Body of pancreas (tissue), 4 donors: ENCODE results near the gene JADE3. TPM values are rescaled to one million over a fixed set of nuclear protein-coding genes. Genes with fewer than 3 reads are reported as not detected.
A peak's percentile ranks its signal among the peaks of the same experiment; 100 is the strongest.

Experiments used
- ATAC-seq: fragments of 150-250 bp; one replicate; pipeline ENCODE4 v1.9.1; 2016
- DNase-seq, 4 donors: peaks; one replicate each; pipeline ENCODE4 v3.0.0-alpha.2; 2019
- H3K27ac ChIP-seq, 4 donors: fragments of 200-600 bp; sonication (generic); 1 replicate in 3 of 4; 2 replicates in 1 of 4; pipeline versions ENCODE4 v1.5.1 to v1.6.1; 2016 to 2019; ENCODE audit warnings: mild to moderate bottlenecking in 1 of 4, mixed read lengths in 1 of 4, moderate library complexity in 1 of 4
- H3K27me3 ChIP-seq, 2 donors: fragments of 200-600 bp; sonication (generic); one replicate each; pipeline ENCODE4 v1.6.0; 2016; ENCODE audit warnings: mild to moderate bottlenecking in 1 of 2
- H3K36me3 ChIP-seq, 2 donors: fragments of 200-600 bp; sonication (generic); replicated peaks in 1 of 2; 2 replicates each; pipeline ENCODE4 v1.5.1; 2016; ENCODE audit warnings: low read depth in 2 of 2; ENCODE audit not compliant: insufficient read depth in 1 of 2
- H3K4me1 ChIP-seq: fragments of 200-600 bp; sonication (generic); one replicate; pipeline ENCODE4 v1.6.0; 2016
- H3K4me3 ChIP-seq, 2 donors: fragments of 200-600 bp; sonication (generic); 1 replicate in 1 of 2; 2 replicates in 1 of 2; pipeline ENCODE4 v1.5.1; 2016 to 2019
- H3K9me3 ChIP-seq, 3 donors: fragments of 200-600 bp; sonication (generic); 1 replicate in 2 of 3; 2 replicates in 1 of 3; pipeline ENCODE4 v1.5.1; 2016
- POLR2A ChIP-seq, 3 donors: fragments of 450-650 bp; IDR thresholded peaks; one replicate each; pipeline ENCODE4 v1.6.1; 2016; ENCODE audit warnings: antibody characterized with exemption in 3 of 3, mild to moderate bottlenecking in 2 of 3
- WGBS, 2 donors: methylation state at CpG; one replicate each; pipeline ENCODE4 v1.1.5; 2017; 5-methylcytosine and 5-hydroxymethylcytosine counted together
- intact Hi-C: fragments of 100-400 bp; cut with DNase I; formaldehyde crosslinking; loops from one replicate; pipeline ENCODE4 v1.15.1; 2023
- total RNA-seq, 2 donors: library from RNA; depleted of rRNA; stranded (reverse); fragments of >200 nt; gene quantifications; one replicate each; pipeline ENCODE4 v1.1.0, GENCODE V29; 2016
- TF ChIP-seq, protein P1 (sequence below), 7 experiments: fragments of 450-650 bp in 4 of 7; fragments of 200-600 bp in 3 of 7; sonication (generic) in 3 of 7; IDR thresholded peaks; one replicate each; pipeline ENCODE4 v1.5.1; 2016 to 2019; ENCODE audit warnings: antibody characterized with exemption in 7 of 7

JADE3 gene
- total RNA-seq, 2 donors from 2014 or later = 2.3 to 9.3 TPM

GRCh38 chrX:47012131-47012530 lies 99.9 kb downstream of the JADE3 start:
- no peak for DNase-seq

GRCh38 chrX:47026198-47026597 lies 114.0 kb downstream of the JADE3 start:
- no peak for TF ChIP-seq POLR2A (IDR thresholded peaks at IDR 0.05)
- TF ChIP-seq, protein P1, sequence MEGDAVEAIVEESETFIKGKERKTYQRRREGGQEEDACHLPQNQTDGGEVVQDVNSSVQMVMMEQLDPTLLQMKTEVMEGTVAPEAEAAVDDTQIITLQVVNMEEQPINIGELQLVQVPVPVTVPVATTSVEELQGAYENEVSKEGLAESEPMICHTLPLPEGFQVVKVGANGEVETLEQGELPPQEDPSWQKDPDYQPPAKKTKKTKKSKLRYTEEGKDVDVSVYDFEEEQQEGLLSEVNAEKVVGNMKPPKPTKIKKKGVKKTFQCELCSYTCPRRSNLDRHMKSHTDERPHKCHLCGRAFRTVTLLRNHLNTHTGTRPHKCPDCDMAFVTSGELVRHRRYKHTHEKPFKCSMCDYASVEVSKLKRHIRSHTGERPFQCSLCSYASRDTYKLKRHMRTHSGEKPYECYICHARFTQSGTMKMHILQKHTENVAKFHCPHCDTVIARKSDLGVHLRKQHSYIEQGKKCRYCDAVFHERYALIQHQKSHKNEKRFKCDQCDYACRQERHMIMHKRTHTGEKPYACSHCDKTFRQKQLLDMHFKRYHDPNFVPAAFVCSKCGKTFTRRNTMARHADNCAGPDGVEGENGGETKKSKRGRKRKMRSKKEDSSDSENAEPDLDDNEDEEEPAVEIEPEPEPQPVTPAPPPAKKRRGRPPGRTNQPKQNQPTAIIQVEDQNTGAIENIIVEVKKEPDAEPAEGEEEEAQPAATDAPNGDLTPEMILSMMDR (IDR thresholded peaks at IDR 0.05) = no peak
- ATAC-seq (no peak), DNase-seq (no peak)
- H3K36me3 ChIP-seq = no peaks in the 10 kb centered on the region
- no peak overlapping the region for H3K27ac ChIP-seq
- H3K4me3 ChIP-seq = no peak overlapping the region
- intact Hi-C loops = loop anchor here (10.0 kb wide), 1 partner anchor 121 kb away; no protein-coding TSS in a partner anchor
- no peaks in the 10 kb centered on the region for H3K4me1 ChIP-seq
- no peaks in the 10 kb centered on the region for H3K27me3 ChIP-seq
- H3K9me3 ChIP-seq = no peaks in the 10 kb centered on the region

More at GRCh38 chrX:47012131-47012530, 99.9 kb downstream of the JADE3 start:
- Histone ChIP-seq H3K4me1 (no peaks in the 10 kb centered on the region), H3K27me3 (no peaks in the 10 kb centered on the region), H3K9me3 (no peaks in the 10 kb centered on the region), H3K4me3 (no peak overlapping the region), H3K36me3 (no peaks in the 10 kb centered on the region), H3K27ac (no peak overlapping the region)
- intact Hi-C loops = no loop called here
- ATAC-seq = no peak
- 92 to 96% methylated on average over 3 to 4 of the region's 4 CpGs for WGBS, 2 donors
- no peak for TF ChIP-seq POLR2A (IDR thresholded peaks at IDR 0.05)
- TF ChIP-seq, protein P1 (IDR thresholded peaks at IDR 0.05) = no peak

GRCh38 chrX:47030339-47030738 lies 118.1 kb downstream of the JADE3 start:
- no peak for ATAC-seq
- DNase-seq = peak in 1 of 4 donors; percentile 24
- intact Hi-C loops = no loop called here
- Histone ChIP-seq H3K4me1 (no peaks in the 10 kb centered on the region), H3K4me3 (no peak overlapping the region), H3K36me3 (no peaks in the 10 kb centered on the region), H3K27me3 (no peaks in the 10 kb centered on the region), H3K9me3 (no peaks in the 10 kb centered on the region), H3K27ac (no peak overlapping the region)
- no peak for TF ChIP-seq POLR2A (IDR thresholded peaks at IDR 0.05)
- TF ChIP-seq, protein P1 (IDR thresholded peaks at IDR 0.05) = peak; percentile 17 to 64 (median 47)

DNA sequence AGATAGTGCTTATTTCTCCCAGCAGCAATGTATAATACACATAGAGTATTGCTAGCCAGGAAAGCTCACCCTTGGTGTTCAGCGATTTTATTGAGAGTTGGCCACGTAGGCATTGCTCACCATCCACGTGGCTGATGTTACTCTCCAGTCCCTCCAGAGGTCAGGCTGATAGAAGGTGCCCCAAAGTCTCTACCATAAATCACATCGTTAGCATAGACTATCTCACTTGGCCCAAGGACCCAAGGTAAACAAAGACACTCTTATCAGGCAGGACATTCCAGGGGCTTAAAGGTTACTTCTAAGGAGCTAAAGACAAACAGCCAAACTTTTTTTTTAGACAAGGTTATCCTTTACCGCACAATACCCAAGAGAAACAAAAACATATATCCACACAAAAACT lies 135.8 kb downstream of the JADE3 start:
- DNase-seq (peak in 2 of 4 donors; percentile 12 to 34), ATAC-seq (peak; percentile 52)
- 0 to 15% methylated on average over 1 to 5 of the region's 5 CpGs for WGBS, 2 donors
- intact Hi-C loops = no loop called here
- TF ChIP-seq, protein P1 (IDR thresholded peaks at IDR 0.05) = peak in 1 of 7 experiments; percentile 11
- no peak for TF ChIP-seq POLR2A (IDR thresholded peaks at IDR 0.05)
- Histone ChIP-seq H3K27me3 (no peaks in the 10 kb centered on the region), H3K9me3 (no peaks in the 10 kb centered on the region), H3K4me3 (no peak overlapping the region), H3K27ac (no peak overlapping the region), H3K4me1 (peaks cover 7% of the 10 kb centered on the region), H3K36me3 (no peaks in the 10 kb centered on the region)

- no peaks in the 10 kb centered on the region for H3K9me3 ChIP-seq
- H3K4me3 ChIP-seq = no peak overlapping the region
- no peaks in the 10 kb centered on the region for H3K36me3 ChIP-seq
- ATAC-seq = no peak
- TF ChIP-seq, protein P1 (IDR thresholded peaks at IDR 0.05) = no peak
- TF ChIP-seq POLR2A (IDR thresholded peaks at IDR 0.05) = no peak
- H3K27ac ChIP-seq = no peak overlapping the region
- H3K4me1 ChIP-seq = peaks cover 18% of the 10 kb centered on the region
- H3K27me3 ChIP-seq = no peaks in the 10 kb centered on the region
- no peak for DNase-seq
- intact Hi-C loops = no loop called here
- WGBS, 2 donors = 36 to 50% methylated on average over 1 of the region's 1 CpG
Measured at GRCh38 chrX:47059142-47059874, 147.1 kb downstream of the JADE3 start.
